GM21576 (cell line): ENCODE results near the gene IGFL1.
"Not testable (repeated sequence)": the region's sequence is repeated elsewhere in the genome, so short reads cannot be mapped to it uniquely, and the experiment has no call there.

Experiments used
- ATAC-seq: cut with Tn5 transposase; IDR thresholded peaks from one replicate; pipeline ENCODE4 v1.9.1; 2021; ENCODE audit warnings: mild to moderate bottlenecking, moderate library complexity; ENCODE audit not compliant: unreplicated experiment

IGFL1 gene

DNA sequence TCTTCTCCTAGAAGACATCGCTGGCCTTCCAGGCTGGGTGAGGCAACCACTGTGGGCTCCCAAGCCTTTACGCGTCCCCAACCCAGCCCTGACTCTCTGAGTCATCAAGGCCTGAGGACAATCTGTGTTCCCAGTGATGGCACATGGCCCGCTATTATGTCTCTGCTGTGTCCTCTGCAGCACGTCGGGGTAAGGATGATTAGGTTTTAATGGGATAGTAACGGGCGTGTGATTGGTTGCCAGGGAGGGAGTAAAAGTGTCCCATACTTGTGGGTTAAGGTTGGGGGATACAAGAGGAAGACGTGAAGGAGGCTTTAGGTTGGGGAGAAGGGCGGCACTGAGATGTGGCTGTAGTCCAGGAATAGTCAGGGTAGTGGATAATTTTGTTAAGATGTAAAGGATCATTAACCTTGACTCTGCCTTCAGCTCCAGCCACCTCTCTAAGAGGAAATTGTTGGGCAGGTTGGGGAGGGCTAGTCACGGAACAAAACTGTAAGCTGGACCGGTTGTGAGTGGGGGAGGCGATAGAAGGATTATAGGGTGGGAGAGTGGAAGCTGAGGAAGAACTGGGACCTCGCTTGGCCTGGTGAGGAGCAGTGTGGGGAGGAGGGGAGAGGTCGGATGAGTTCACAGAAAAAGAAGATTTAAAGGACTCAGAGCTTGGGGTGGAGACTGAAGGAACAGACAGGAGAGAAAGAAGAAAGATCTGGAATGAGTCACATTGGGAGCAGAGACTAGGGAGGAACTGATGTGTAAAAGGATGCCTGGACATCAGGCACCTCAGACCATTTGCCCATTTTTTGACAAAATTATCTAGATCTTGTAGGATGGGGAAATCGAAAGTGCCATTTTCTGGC is 27.9 kb upstream of the IGFL1 start:
- ATAC-seq, result no peak

DNA sequence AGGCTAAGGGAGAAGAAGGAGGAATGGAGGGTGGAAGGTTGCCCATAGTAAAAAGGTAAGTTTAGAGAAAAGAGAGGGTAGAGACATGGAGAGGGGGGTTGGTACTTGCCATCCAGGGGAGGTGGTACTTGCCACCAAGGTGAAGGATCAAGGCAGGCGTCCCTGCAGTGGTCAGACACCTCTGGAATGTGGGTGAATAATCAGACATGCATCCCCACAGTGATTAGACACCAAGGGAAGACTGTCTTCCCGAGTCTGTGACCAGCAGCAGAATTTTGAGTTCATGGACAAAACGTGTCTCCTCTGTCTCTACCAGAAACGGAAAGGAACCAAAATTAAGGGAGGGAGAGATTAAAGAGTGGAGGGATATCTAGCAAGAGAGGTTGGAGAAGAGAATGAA is 27.1 kb upstream of the IGFL1 start:
- ATAC-seq, result no peak

- ATAC-seq, result no peak
Observed at GRCh38 chr19:46202872-46203860, 26.4 kb upstream of the IGFL1 start.

GRCh38 chr19:46204008-46204407 is 25.5 kb upstream of the IGFL1 start:
- no peak for ATAC-seq

DNA sequence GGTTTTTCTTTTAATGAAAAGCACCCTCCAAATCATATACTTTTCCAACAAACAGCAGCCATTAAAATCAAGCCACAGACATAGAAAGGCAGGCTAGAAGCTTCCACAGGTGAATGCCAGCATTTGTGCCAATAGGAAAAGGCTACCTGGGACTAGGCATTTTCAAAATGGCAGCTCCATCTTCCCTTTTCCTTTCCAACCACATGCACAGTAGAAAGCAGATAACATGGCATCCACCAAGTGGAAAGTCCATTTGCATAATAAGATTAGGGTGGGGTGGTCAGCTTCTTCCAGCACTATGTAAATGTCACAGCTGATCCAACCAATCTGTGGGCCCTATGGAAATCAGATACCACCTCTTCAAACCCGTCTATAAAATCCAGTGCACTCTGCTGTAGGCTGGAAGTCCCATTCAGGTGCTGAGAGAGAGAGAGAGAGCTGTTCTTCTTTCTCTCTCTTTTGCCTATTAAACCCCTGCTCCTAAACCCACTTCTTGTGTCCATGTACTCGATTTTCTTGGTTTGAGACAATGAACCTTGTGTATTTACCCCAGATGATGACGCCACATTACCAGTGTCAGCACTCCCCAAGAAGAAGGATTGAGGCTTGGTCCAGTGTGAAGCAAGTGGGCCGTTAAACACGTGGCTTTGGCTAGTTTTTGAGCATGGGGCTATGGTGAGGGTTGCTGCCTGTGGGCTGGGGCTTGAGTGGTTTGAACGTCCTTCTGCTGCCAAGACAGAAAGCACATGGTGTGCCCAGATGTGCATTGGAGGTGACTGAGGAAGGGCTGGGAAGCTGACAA is 24.2 kb upstream of the IGFL1 start:
- no peak for ATAC-seq

GRCh38 chr19:46206176-46206575 is 23.4 kb upstream of the IGFL1 start:
- no peak for ATAC-seq

GRCh38 chr19:46206682-46207081 is 22.9 kb upstream of the IGFL1 start:
- ATAC-seq, result no peak

GRCh38 chr19:46207858-46208257 is 21.7 kb upstream of the IGFL1 start:
- not testable (repeated sequence) for ATAC-seq

GRCh38 chr19:46209051-46209450 is 20.5 kb upstream of the IGFL1 start:
- no peak for ATAC-seq

DNA sequence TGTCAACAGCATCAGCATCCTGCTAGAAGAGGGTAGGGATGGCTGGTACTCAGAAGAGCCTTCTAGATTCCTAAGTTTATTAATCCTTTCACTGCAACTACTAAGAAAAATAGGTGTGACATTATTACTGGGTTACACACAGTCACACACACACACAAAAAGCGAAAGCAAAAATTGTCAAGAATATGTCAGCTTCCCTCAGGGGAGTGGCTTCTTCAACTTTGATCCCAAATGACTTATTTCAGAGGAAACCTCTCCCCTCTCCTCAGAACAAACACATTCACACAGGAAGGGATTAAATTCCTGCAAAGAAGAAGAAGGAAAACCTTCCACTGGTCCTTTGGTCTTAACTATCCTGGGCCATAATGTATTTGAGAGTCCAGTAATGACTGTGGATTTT is 20.1 kb upstream of the IGFL1 start:
- no peak for ATAC-seq

GRCh38 chr19:46210669-46211068 is 18.9 kb upstream of the IGFL1 start:
- ATAC-seq, result no peak

DNA sequence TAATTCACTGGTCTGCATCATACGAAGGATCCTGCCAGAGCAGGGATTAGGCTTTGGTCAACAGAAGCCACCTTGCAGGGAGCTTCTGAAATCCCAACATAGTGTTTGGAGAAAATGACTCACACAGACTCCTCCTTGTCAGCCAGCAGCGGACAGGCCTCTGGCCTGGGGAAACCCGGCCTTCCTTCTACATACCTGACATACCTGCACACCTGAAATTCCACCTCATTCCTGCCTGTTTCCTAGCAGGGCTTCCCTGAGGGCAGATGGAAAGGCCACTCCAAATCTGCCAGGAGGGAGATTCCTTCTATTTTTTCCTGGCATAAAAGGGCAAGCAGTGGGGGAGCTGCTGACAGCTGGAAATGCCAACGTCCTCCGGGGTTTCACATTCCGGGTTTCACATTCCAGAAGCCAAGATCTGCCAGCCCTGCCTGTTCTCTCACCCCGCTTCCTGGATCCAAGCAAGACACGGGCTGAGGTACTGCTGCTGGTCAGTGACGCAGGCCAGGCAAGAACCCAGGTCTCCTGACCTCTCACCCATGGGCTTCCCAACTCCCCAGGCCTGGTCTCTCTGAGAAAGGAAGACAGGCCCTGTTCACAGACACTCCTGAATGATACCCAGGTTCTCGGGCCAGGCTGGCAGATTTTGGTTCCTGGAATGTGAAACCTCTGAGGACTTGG is 18.2 kb upstream of the IGFL1 start:
- ATAC-seq, result no peak

GRCh38 chr19:46212592-46212991 is 16.9 kb upstream of the IGFL1 start:
- not testable (repeated sequence) for ATAC-seq

- no peak for ATAC-seq
Observed at GRCh38 chr19:46213156-46213555, 16.4 kb upstream of the IGFL1 start.

DNA sequence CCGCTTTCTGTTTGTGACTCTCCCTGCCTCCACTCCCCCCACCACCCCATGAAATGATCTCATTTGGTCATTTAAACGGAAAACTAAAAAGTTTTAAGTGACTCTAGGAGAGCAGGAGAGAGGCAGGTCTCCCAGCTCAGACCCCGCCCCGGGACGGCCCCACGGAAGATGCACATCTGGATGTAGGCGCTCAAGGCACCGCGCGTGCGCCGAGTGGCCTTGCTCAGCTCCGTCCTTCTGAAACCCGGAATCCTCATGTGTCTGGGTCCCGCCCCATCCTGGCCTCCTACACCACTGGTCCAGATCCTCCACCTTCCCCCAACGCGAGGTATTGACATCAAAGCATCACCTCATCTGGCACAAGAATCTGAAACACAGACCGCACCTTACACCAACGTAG is 15.7 kb upstream of the IGFL1 start:
- no peak for ATAC-seq

GRCh38 chr19:46216612-46217011 is 12.9 kb upstream of the IGFL1 start:
- no peak for ATAC-seq

GRCh38 chr19:46217476-46217875 is 12.1 kb upstream of the IGFL1 start:
- ATAC-seq, result no peak

DNA sequence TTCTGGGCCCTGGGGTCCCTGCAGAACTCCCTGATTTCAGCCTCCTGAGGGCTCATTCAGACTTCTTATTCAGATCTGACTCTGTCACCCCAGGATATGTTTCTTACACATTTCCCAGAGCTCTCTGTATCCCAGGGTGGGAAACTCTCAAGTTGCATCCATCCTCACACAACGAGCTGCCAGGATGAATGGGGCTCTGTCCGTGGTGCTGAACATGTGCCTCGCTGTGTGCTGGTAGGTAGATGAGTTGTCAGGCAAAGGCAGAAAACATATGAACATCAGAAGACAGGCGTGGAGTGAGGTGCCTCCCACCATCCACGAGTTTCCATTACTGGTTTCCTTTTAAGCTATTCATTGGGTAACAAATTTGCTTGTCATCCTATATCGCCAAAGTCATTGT is 11.4 kb upstream of the IGFL1 start:
- no peak for ATAC-seq

DNA sequence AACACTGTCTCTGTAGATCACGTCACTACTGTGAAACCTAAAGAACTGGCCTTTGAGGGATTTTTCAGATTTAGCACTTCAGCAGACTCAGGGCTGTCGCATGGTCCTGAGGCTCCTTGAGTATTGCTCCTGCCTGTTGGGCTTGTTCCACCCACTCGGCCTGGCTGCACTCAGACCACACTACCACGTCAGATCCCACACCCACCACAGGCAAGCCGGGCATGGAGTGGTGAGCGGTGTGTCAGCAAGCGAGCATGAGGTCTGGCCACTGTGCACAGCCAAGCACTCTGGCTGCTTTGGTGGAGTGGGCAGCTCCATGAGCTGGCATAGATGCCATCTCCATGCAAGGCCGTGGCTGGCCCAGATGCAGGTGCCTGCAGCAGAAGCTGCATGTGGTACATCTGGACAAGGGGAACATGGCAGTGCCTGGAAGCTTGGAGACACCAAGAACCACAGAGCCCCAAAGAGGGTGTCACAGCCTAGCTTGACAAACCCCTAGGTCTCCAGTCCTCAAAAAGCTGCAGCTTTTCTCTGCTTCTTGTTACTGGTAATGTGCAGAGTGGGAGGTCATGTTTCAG is 9.4 kb upstream of the IGFL1 start:
- no peak for ATAC-seq

GRCh38 chr19:46221152-46221551 is 8.4 kb upstream of the IGFL1 start:
- ATAC-seq, result no peak
